ENCODE results near the gene TEX52. TPM values are rescaled to one million over a fixed set of nuclear protein-coding genes. Genes with fewer than 3 reads are reported as not detected.

Gene TEX52
- total and polyA plus RNA-seq, 2 of the 13 experiments (the other 11 are each of a cell fraction or from before 2014, with no cell fraction given) = 0.05 TPM; not detected in 1

DNA sequence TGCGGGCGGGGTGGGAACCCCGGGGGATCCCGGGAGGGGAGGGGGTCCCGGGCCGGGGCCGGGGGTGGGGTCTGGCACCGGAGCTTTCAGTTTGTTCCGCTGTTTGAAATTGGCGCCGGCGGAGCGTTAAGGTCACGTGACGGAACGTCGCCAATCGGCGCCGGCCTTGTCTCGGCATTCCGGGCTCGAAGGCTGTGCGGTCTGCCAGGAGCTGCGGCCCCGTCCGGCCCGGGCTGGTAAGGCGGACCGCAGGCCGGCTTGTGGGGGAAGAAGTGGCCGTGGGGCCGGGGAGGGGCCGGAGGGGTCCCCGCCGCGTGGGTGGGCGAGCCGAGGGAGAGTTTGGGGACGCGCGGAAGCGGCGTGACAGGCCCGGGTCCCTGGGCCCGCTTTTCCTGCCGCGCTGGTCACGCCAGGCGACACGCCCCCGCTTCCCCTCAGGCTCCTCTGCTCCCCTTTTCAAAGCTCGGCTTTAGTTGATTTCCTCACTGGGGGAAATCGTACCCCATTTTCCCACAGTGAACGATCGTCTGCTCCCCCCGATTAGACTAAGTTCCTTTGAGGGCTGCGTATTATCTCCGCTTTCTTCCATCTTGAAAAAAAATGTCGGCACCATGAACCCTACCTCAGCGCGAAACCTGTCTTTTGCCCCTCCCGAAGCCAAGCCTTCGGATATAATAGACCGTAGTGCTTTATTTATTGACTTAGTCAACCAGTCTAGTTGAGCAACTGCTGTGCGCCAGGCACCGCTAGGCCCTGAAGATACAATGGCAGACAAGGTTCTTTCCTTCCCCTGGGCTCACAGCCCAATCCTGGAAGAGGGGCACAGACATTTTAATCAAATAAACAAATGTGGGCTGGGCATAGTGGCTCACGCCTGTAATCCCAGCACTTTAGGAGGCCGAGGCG is 20.5 kb upstream of the TEX52 start, which contains the start of the genes FOXM1 and RHNO1 (continued):
- TF ChIP-seq, protein P1, sequence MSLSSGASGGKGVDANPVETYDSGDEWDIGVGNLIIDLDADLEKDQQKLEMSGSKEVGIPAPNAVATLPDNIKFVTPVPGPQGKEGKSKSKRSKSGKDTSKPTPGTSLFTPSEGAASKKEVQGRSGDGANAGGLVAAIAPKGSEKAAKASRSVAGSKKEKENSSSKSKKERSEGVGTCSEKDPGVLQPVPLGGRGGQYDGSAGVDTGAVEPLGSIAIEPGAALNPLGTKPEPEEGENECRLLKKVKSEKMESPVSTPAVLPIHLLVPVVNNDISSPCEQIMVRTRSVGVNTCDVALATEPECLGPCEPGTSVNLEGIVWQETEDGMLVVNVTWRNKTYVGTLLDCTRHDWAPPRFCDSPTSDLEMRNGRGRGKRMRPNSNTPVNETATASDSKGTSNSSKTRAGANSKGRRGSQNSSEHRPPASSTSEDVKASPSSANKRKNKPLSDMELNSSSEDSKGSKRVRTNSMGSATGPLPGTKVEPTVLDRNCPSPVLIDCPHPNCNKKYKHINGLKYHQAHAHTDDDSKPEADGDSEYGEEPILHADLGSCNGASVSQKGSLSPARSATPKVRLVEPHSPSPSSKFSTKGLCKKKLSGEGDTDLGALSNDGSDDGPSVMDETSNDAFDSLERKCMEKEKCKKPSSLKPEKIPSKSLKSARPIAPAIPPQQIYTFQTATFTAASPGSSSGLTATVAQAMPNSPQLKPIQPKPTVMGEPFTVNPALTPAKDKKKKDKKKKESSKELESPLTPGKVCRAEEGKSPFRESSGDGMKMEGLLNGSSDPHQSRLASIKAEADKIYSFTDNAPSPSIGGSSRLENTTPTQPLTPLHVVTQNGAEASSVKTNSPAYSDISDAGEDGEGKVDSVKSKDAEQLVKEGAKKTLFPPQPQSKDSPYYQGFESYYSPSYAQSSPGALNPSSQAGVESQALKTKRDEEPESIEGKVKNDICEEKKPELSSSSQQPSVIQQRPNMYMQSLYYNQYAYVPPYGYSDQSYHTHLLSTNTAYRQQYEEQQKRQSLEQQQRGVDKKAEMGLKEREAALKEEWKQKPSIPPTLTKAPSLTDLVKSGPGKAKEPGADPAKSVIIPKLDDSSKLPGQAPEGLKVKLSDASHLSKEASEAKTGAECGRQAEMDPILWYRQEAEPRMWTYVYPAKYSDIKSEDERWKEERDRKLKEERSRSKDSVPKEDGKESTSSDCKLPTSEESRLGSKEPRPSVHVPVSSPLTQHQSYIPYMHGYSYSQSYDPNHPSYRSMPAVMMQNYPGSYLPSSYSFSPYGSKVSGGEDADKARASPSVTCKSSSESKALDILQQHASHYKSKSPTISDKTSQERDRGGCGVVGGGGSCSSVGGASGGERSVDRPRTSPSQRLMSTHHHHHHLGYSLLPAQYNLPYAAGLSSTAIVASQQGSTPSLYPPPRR (CRISPR knock-in tag; IDR thresholded peaks at IDR 0.05; ENCODE audit: borderline replicate concordance) = no peak
- no peak for TF ChIP-seq ZNF232 (CRISPR knock-in tag; IDR thresholded peaks at IDR 0.05; ENCODE audit: borderline replicate concordance)
- TF ChIP-seq, protein P2, sequence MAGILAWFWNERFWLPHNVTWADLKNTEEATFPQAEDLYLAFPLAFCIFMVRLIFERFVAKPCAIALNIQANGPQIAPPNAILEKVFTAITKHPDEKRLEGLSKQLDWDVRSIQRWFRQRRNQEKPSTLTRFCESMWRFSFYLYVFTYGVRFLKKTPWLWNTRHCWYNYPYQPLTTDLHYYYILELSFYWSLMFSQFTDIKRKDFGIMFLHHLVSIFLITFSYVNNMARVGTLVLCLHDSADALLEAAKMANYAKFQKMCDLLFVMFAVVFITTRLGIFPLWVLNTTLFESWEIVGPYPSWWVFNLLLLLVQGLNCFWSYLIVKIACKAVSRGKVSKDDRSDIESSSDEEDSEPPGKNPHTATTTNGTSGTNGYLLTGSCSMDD (CRISPR knock-in tag; IDR thresholded peaks at IDR 0.05) = 0 out of 2 replicates have a peak, but pooled peaks have one; percentile 44
- peak; percentile 15; the same call in 1 of the 2 replicates for TF ChIP-seq HDAC2 (CRISPR knock-in tag; IDR thresholded peaks at IDR 0.05)
- TF ChIP-seq TMF1 (CRISPR knock-in tag; IDR thresholded peaks at IDR 0.05; ENCODE audit: low read depth) = 0 out of 2 replicates have a peak, but pooled peaks have one; percentile 72
- no peak for TF ChIP-seq ZNF749 (CRISPR knock-in tag; IDR thresholded peaks at IDR 0.05; ENCODE audit: borderline replicate concordance)
- TF ChIP-seq ISL2 (CRISPR knock-in tag; IDR thresholded peaks at IDR 0.05) = 0 out of 2 replicates have a peak, but pooled peaks have one; percentile 23
- TF ChIP-seq IRX3 (CRISPR knock-in tag; IDR thresholded peaks at IDR 0.05; ENCODE audit: borderline replicate concordance, low read depth) = peak; percentile 18; the same call in 1 of the 2 replicates
- no peak for TF ChIP-seq ZBTB34 (CRISPR knock-in tag; IDR thresholded peaks at IDR 0.05)
- TF ChIP-seq, protein P3, sequence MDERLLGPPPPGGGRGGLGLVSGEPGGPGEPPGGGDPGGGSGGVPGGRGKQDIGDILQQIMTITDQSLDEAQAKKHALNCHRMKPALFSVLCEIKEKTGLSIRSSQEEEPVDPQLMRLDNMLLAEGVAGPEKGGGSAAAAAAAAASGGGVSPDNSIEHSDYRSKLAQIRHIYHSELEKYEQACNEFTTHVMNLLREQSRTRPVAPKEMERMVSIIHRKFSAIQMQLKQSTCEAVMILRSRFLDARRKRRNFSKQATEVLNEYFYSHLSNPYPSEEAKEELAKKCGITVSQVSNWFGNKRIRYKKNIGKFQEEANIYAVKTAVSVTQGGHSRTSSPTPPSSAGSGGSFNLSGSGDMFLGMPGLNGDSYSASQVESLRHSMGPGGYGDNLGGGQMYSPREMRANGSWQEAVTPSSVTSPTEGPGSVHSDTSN (CRISPR knock-in tag; IDR thresholded peaks at IDR 0.05) = no peak
- TF ChIP-seq NFATC3 (CRISPR knock-in tag; IDR thresholded peaks at IDR 0.05) = no peak
- 0 out of 2 replicates have a peak, but pooled peaks have one; percentile 20 for TF ChIP-seq ZZZ3 (CRISPR knock-in tag; IDR thresholded peaks at IDR 0.05; ENCODE audit: borderline replicate concordance)
- no peak for TF ChIP-seq U2AF1 (optimal IDR thresholded peaks at IDR 0.05; ENCODE audit: low read depth, low read length)
- peak; percentile 41; the same call in 1 of the 2 replicates for TF ChIP-seq MXD1 (CRISPR knock-in tag; IDR thresholded peaks at IDR 0.05)
- TF ChIP-seq, protein P4, sequence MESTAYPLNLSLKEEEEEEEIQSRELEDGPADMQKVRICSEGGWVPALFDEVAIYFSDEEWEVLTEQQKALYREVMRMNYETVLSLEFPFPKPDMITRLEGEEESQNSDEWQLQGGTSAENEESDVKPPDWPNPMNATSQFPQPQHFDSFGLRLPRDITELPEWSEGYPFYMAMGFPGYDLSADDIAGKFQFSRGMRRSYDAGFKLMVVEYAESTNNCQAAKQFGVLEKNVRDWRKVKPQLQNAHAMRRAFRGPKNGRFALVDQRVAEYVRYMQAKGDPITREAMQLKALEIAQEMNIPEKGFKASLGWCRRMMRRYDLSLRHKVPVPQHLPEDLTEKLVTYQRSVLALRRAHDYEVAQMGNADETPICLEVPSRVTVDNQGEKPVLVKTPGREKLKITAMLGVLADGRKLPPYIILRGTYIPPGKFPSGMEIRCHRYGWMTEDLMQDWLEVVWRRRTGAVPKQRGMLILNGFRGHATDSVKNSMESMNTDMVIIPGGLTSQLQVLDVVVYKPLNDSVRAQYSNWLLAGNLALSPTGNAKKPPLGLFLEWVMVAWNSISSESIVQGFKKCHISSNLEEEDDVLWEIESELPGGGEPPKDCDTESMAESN (CRISPR knock-in tag; conservative IDR thresholded peaks at IDR 0.05) = peak; percentile 70; the same call in 1 of the 2 replicates
- no peak for TF ChIP-seq ZNF720 (CRISPR knock-in tag; IDR thresholded peaks at IDR 0.05)

Measured in HepG2 (cell line).